ENCODE results near the gene TREM1. TPM values are rescaled to one million over a fixed set of nuclear protein-coding genes. Genes with fewer than 3 reads are reported as not detected.

Gene TREM1
- total and polyA plus RNA-seq, 4 donors = 0.09 to 1.3 (median 0.38) TPM

- peaks cover 0 to 4% (median 1%) of the 10 kb centered on the region in 4 donors for H3K27me3 ChIP-seq (ENCODE audit: control insufficient read depth in 4 of 4, insufficient read depth in 4 of 4, low read length in 3 of 4)
- H3K4me3 ChIP-seq (ENCODE audit: low read depth in 1 of 3, low read length in 3 of 3) = no peak overlapping the region
- no peaks in the 10 kb centered on the region for H3K9me3 ChIP-seq (ENCODE audit: control insufficient read depth in 4 of 4, low read length in 3 of 4)
- H3K27ac ChIP-seq (ENCODE audit: low read depth in 1 of 2, low read length in 2 of 2) = no peak overlapping the region
- no peaks in the 10 kb centered on the region for H3K4me1 ChIP-seq (ENCODE audit: control insufficient read depth in 4 of 4, insufficient read depth in 4 of 4, low read length in 3 of 4)
- TF ChIP-seq GABPA (IDR thresholded peaks at IDR 0.05 in 1 of 2, conservative IDR thresholded peaks at IDR 0.05 in 1 of 2) (no peak), NR2F2 (IDR thresholded peaks at IDR 0.05) (no peak), YY1 (IDR thresholded peaks at IDR 0.05) (no peak), RXRA (IDR thresholded peaks at IDR 0.05) (no peak), FOXA1 (IDR thresholded peaks at IDR 0.05) (no peak), RAD21 (IDR thresholded peaks at IDR 0.05) (no peak), SP1 (IDR thresholded peaks at IDR 0.05) (no peak), HNF4G (IDR thresholded peaks at IDR 0.05) (no peak), HNF4A (conservative IDR thresholded peaks at IDR 0.05) (no peak), EGR1 (IDR thresholded peaks at IDR 0.05; ENCODE audit: low read depth in 2 of 2) (no peak), TAF1 (conservative IDR thresholded peaks at IDR 0.05) (no peak), REST (IDR thresholded peaks at IDR 0.05) (no peak)
- TF ChIP-seq, protein P1, sequence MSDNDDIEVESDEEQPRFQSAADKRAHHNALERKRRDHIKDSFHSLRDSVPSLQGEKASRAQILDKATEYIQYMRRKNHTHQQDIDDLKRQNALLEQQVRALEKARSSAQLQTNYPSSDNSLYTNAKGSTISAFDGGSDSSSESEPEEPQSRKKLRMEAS (IDR thresholded peaks at IDR 0.05) = no peak
- TF ChIP-seq, protein P2, sequence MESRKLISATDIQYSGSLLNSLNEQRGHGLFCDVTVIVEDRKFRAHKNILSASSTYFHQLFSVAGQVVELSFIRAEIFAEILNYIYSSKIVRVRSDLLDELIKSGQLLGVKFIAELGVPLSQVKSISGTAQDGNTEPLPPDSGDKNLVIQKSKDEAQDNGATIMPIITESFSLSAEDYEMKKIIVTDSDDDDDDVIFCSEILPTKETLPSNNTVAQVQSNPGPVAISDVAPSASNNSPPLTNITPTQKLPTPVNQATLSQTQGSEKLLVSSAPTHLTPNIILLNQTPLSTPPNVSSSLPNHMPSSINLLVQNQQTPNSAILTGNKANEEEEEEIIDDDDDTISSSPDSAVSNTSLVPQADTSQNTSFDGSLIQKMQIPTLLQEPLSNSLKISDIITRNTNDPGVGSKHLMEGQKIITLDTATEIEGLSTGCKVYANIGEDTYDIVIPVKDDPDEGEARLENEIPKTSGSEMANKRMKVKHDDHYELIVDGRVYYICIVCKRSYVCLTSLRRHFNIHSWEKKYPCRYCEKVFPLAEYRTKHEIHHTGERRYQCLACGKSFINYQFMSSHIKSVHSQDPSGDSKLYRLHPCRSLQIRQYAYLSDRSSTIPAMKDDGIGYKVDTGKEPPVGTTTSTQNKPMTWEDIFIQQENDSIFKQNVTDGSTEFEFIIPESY (IDR thresholded peaks at IDR 0.05) = no peak
- TF ChIP-seq, protein P3, sequence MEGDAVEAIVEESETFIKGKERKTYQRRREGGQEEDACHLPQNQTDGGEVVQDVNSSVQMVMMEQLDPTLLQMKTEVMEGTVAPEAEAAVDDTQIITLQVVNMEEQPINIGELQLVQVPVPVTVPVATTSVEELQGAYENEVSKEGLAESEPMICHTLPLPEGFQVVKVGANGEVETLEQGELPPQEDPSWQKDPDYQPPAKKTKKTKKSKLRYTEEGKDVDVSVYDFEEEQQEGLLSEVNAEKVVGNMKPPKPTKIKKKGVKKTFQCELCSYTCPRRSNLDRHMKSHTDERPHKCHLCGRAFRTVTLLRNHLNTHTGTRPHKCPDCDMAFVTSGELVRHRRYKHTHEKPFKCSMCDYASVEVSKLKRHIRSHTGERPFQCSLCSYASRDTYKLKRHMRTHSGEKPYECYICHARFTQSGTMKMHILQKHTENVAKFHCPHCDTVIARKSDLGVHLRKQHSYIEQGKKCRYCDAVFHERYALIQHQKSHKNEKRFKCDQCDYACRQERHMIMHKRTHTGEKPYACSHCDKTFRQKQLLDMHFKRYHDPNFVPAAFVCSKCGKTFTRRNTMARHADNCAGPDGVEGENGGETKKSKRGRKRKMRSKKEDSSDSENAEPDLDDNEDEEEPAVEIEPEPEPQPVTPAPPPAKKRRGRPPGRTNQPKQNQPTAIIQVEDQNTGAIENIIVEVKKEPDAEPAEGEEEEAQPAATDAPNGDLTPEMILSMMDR (IDR thresholded peaks at IDR 0.05; ENCODE audit: low read depth, low read length, missing input control) = no peak
- H3K36me3 ChIP-seq (ENCODE audit: control insufficient read depth in 4 of 4, insufficient read depth in 3 of 4, low read depth in 1 of 4, low read length in 3 of 4) = no peaks in the 10 kb centered on the region
- 71% methylated on average over 4 of the region's 4 CpGs for WGBS
- no peak overlapping the region for H3K9ac ChIP-seq (ENCODE audit: low read depth in 1 of 2, low read length in 2 of 2)
- DNase-seq (ENCODE audit: low spot score) = no peak
These were observed 46.6 kb upstream of the TREM1 start for GRCh38 chr6:41332842-41333736.

Data from liver (tissue), 9 donors.